Neuronal stem cell (in vitro differentiated cells): ENCODE measurements around the gene S1PR1.

Experiments
- DNase-seq: peaks from one replicate; pipeline ENCODE4 v3.0.0-alpha.2; 2013; ENCODE audit warnings: low spot score
- H2AFZ ChIP-seq: one replicate; pipeline ENCODE4 v1.6.1; 2013; ENCODE audit warnings: mild to moderate bottlenecking, low read length, inconsistent platforms
- H2AK5ac ChIP-seq: 2 replicates; pipeline ENCODE4 v1.6.1; 2013; ENCODE audit warnings: low read depth, mild to moderate bottlenecking, inconsistent platforms, low read length, moderate library complexity, mixed read lengths
- H2BK120ac ChIP-seq: 2 replicates; pipeline ENCODE4 v1.6.1; 2013; ENCODE audit warnings: low read depth, mild to moderate bottlenecking, inconsistent platforms, low read length, moderate library complexity, mixed read lengths
- H2BK12ac ChIP-seq: one replicate; pipeline ENCODE4 v1.6.1; 2013; ENCODE audit warnings: low read length, inconsistent platforms
- H2BK15ac ChIP-seq: 2 replicates; pipeline ENCODE4 v1.6.1; 2013; ENCODE audit warnings: mild to moderate bottlenecking, low read length, inconsistent platforms, mixed read lengths
- H2BK5ac ChIP-seq: one replicate; pipeline ENCODE4 v1.6.1; 2013; ENCODE audit warnings: inconsistent platforms, mild to moderate bottlenecking, low read length, moderate library complexity
- H3K14ac ChIP-seq: one replicate; pipeline ENCODE4 v1.6.1; 2013; ENCODE audit warnings: low read length, inconsistent platforms
- H3K18ac ChIP-seq: 2 replicates; pipeline ENCODE4 v1.6.1; 2013; ENCODE audit warnings: low read length, inconsistent platforms
- H3K23ac ChIP-seq: 2 replicates; pipeline ENCODE4 v1.6.1; 2013; ENCODE audit warnings: low read depth, mild to moderate bottlenecking, mixed read lengths, low read length, inconsistent platforms; ENCODE audit not compliant: poor library complexity
- H3K27ac ChIP-seq: replicated peaks from 3 replicates; pipeline ENCODE4 v1.5.1; 2013; ENCODE audit warnings: low read length, inconsistent platforms
- H3K27me3 ChIP-seq, 3 experiments: 2 replicates each; pipeline ENCODE4 v1.6.1; 2013; ENCODE audit warnings: low read length in 3 of 3, mild to moderate bottlenecking in 2 of 3, inconsistent platforms in 1 of 3, low read depth in 1 of 3, mixed read lengths in 1 of 3, moderate library complexity in 1 of 3; ENCODE audit not compliant: control insufficient read depth in 3 of 3, insufficient read depth in 3 of 3
- H3K36me3 ChIP-seq, 2 donors: replicated peaks in 1 of 2; 2 replicates each; pipeline ENCODE4 v1.6.1; 2013; ENCODE audit warnings: low read length in 2 of 2; ENCODE audit not compliant: control insufficient read depth in 2 of 2, insufficient read depth in 2 of 2
- H3K4ac ChIP-seq: 2 replicates; pipeline ENCODE4 v1.6.1; 2013; ENCODE audit warnings: inconsistent platforms, mild to moderate bottlenecking, low read length, moderate library complexity
- H3K4me1 ChIP-seq, 2 donors: 1 replicate in 1 of 2; 2 replicates in 1 of 2; pipeline ENCODE4 v1.6.1; 2013; ENCODE audit warnings: low read length in 2 of 2, low read depth in 1 of 2; ENCODE audit not compliant: control insufficient read depth in 2 of 2, insufficient read depth in 1 of 2
- H3K4me2 ChIP-seq: one replicate; pipeline ENCODE4 v1.6.1; 2013; ENCODE audit warnings: mild to moderate bottlenecking, low read length, inconsistent platforms; ENCODE audit not compliant: insufficient read depth, poor library complexity, severe bottlenecking
- H3K4me3 ChIP-seq, 2 donors: 2 replicates each; pipeline ENCODE4 v1.5.1; 2013; ENCODE audit warnings: low read length in 2 of 2, mild to moderate bottlenecking in 2 of 2, inconsistent platforms in 1 of 2, moderate library complexity in 1 of 2
- H3K79me1 ChIP-seq: one replicate; pipeline ENCODE4 v1.6.1; 2013; ENCODE audit warnings: low read depth, mild to moderate bottlenecking, inconsistent platforms, low read length, moderate library complexity
- H3K9ac ChIP-seq: one replicate; pipeline ENCODE4 v1.6.1; 2013; ENCODE audit warnings: mild to moderate bottlenecking, low read depth, low read length, inconsistent platforms; ENCODE audit not compliant: poor library complexity
- H3K9me3 ChIP-seq, 2 donors: replicated peaks in 1 of 2; 2 replicates each; pipeline versions ENCODE3 to v1.6.1; 2013; ENCODE audit warnings: low read length in 2 of 2, mild to moderate bottlenecking in 2 of 2, inconsistent platforms in 1 of 2, low read depth in 1 of 2, mixed read lengths in 1 of 2, moderate library complexity in 1 of 2; ENCODE audit not compliant: control insufficient read depth in 2 of 2, insufficient read depth in 1 of 2
- H4K8ac ChIP-seq: one replicate; pipeline ENCODE4 v1.6.1; 2013; ENCODE audit warnings: low read depth, mild to moderate bottlenecking, inconsistent platforms, low read length, moderate library complexity
- H4K91ac ChIP-seq: one replicate; pipeline ENCODE4 v1.6.1; 2013; ENCODE audit warnings: low read length, low read depth, mild to moderate bottlenecking, inconsistent platforms; ENCODE audit not compliant: poor library complexity
- WGBS, 2 donors: extraction: QIAGEN DNeasy Blood & Tissue Kit; methylation state at CpG; one replicate each; pipeline ENCODE4 v1.1.7; 2013; ENCODE audit warnings: missing lambda C conversion rate in 2 of 2, mixed read lengths in 1 of 2; ENCODE audit not compliant: insufficient read length in 2 of 2, insufficient replicate concordance in 1 of 2; ENCODE audit errors: extremely low coverage in 2 of 2; 5-methylcytosine and 5-hydroxymethylcytosine counted together

The S1PR1 gene

GRCh38 chr1:101251504-101251903 is 14.7 kb downstream of the S1PR1 start:
- Histone ChIP-seq H3K36me3 (no peaks in the 10 kb centered on the region), H3K9me3 (no peaks in the 10 kb centered on the region), H3K23ac (no peak overlapping the region), H3K4ac (no peak overlapping the region), H3K27me3 (no peaks in the 10 kb centered on the region), H2BK15ac (no peak overlapping the region), H3K18ac (no peak overlapping the region), H3K14ac (no peak overlapping the region), H4K91ac (no peak overlapping the region), H2BK5ac (no peak overlapping the region), H2AK5ac (no peak overlapping the region), H3K9ac (no peak overlapping the region), H3K79me1 (no peaks in the 10 kb centered on the region), H3K4me2 (no peak overlapping the region), H3K4me3 (no peak overlapping the region), H2BK12ac (no peak overlapping the region), H2BK120ac (no peak overlapping the region), H2AFZ (no peak overlapping the region), H4K8ac (no peak overlapping the region), H3K27ac (no peak overlapping the region), H3K4me1 (peaks cover 0 to 3% of the 10 kb centered on the region in 2 donors)
- no peak for DNase-seq

- no peak overlapping the region for H2AK5ac ChIP-seq
- H2BK5ac ChIP-seq, result no peak overlapping the region
- no peak overlapping the region for H2BK12ac ChIP-seq
- H3K23ac ChIP-seq, result no peak overlapping the region
- H3K14ac ChIP-seq, result no peak overlapping the region
- no peak overlapping the region for H2BK120ac ChIP-seq
- H3K9ac ChIP-seq, result no peak overlapping the region
- H3K4me3 ChIP-seq, result no peak overlapping the region
- peaks cover 0 to 5% of the 10 kb centered on the region in 2 donors for H3K4me1 ChIP-seq
- no peaks in the 10 kb centered on the region for H3K27me3 ChIP-seq
- no peaks in the 10 kb centered on the region for H3K79me1 ChIP-seq
- H3K27ac ChIP-seq, result no peak overlapping the region
- no peak overlapping the region for H3K4me2 ChIP-seq
- H4K91ac ChIP-seq, result no peak overlapping the region
- peak overlapping the region; percentile 2 for H2AFZ ChIP-seq
- H3K18ac ChIP-seq, result no peak overlapping the region
- no peak overlapping the region for H4K8ac ChIP-seq
- H3K36me3 ChIP-seq, result no peaks in the 10 kb centered on the region
- no peak overlapping the region for H3K4ac ChIP-seq
- WGBS, 2 donors, result no CpG with 5 or more reads among the region's 11 CpGs
- no peak for DNase-seq
- no peaks in the 10 kb centered on the region for H3K9me3 ChIP-seq
- H2BK15ac ChIP-seq, result no peak overlapping the region
These were observed 17.3 kb downstream of the S1PR1 start for GRCh38 chr1:101253976-101254674.

GRCh38 chr1:101257500-101258325 is 20.9 kb downstream of the S1PR1 start:
- H3K79me1 ChIP-seq, result no peaks in the 10 kb centered on the region
- no peak overlapping the region for H3K9ac ChIP-seq
- H2AFZ ChIP-seq, result peak overlapping the region; percentile 30
- H3K23ac ChIP-seq, result no peak overlapping the region
- no peaks in the 10 kb centered on the region for H3K36me3 ChIP-seq
- no peaks in the 10 kb centered on the region for H3K27me3 ChIP-seq
- H3K4me3 ChIP-seq, result no peak overlapping the region
- no peak overlapping the region for H3K27ac ChIP-seq
- no peak overlapping the region for H3K4me2 ChIP-seq
- H4K8ac ChIP-seq, result no peak overlapping the region
- no peaks in the 10 kb centered on the region for H3K9me3 ChIP-seq
- no CpG with 5 or more reads among the region's 3 CpGs for WGBS, 2 donors
- H3K18ac ChIP-seq, result no peak overlapping the region
- H3K4ac ChIP-seq, result no peak overlapping the region
- no peak overlapping the region for H2BK15ac ChIP-seq
- peaks cover 9 to 13% of the 10 kb centered on the region in 2 donors for H3K4me1 ChIP-seq
- H4K91ac ChIP-seq, result no peak overlapping the region
- no peak overlapping the region for H2AK5ac ChIP-seq
- H2BK120ac ChIP-seq, result no peak overlapping the region
- H2BK5ac ChIP-seq, result no peak overlapping the region
- no peak overlapping the region for H2BK12ac ChIP-seq
- DNase-seq, result no peak
- no peak overlapping the region for H3K14ac ChIP-seq

GRCh38 chr1:101259744-101260148 is 22.9 kb downstream of the S1PR1 start:
- no peak for DNase-seq
- H3K27ac ChIP-seq, result no peak overlapping the region

More at GRCh38 chr1:101259744-101260148, 22.9 kb downstream of the S1PR1 start:
- no peak overlapping the region for H3K18ac ChIP-seq
- peaks cover 9 to 16% of the 10 kb centered on the region in 2 donors for H3K4me1 ChIP-seq
- H2BK5ac ChIP-seq, result no peak overlapping the region
- H2BK120ac ChIP-seq, result no peak overlapping the region
- no peak overlapping the region for H3K23ac ChIP-seq
- H3K4me2 ChIP-seq, result no peak overlapping the region
- H2AK5ac ChIP-seq, result no peak overlapping the region
- no peak overlapping the region for H4K8ac ChIP-seq
- H3K4me3 ChIP-seq, result no peak overlapping the region
- no peaks in the 10 kb centered on the region for H3K27me3 ChIP-seq
- H3K36me3 ChIP-seq, result no peaks in the 10 kb centered on the region
- no peaks in the 10 kb centered on the region for H3K9me3 ChIP-seq
- no peak overlapping the region for H2BK15ac ChIP-seq
- no peak overlapping the region for H3K4ac ChIP-seq
- H3K79me1 ChIP-seq, result no peaks in the 10 kb centered on the region
- H3K14ac ChIP-seq, result no peak overlapping the region
- no peak overlapping the region for H3K9ac ChIP-seq
- H2BK12ac ChIP-seq, result no peak overlapping the region
- no peak overlapping the region for H2AFZ ChIP-seq
- H4K91ac ChIP-seq, result no peak overlapping the region
